GM12878 (cell line): Measurements from ENCODE around the gene ABHD11. TPM values are rescaled to one million over a fixed set of nuclear protein-coding genes. Genes with fewer than 3 reads are reported as not detected.

ENCODE experiments used
- BMI1 ChIP-seq: fragments of 450-650 bp; IDR thresholded peaks from 2 replicates; pipeline ENCODE4 v1.6.1; 2016; ENCODE audit warnings: mild to moderate bottlenecking, moderate library complexity, borderline replicate concordance
- CHD1 ChIP-seq: IDR thresholded peaks from 2 replicates; pipeline ENCODE4 v1.6.1; 2012; ENCODE audit warnings: low read depth, low read length, improper control_type of control experiment
- DPF2 ChIP-seq: fragments of 450-650 bp; IDR thresholded peaks from 2 replicates; pipeline ENCODE4 v1.6.1; 2017; ENCODE audit warnings: mild to moderate bottlenecking
- EP300 ChIP-seq, 2 experiments: fragments of 150-350 bp in 1 of 2; IDR thresholded peaks; 2 replicates each; pipeline ENCODE4 v1.6.1; 2011 to 2012; ENCODE audit warnings: low read depth in 2 of 2, low read length in 2 of 2, borderline replicate concordance in 1 of 2, improper control_type of control experiment in 1 of 2, inconsistent platforms in 1 of 2; ENCODE audit not compliant: control insufficient read depth in 1 of 2
- GATAD2B ChIP-seq: fragments of 450-650 bp; conservative IDR thresholded peaks from 2 replicates; pipeline ENCODE4 v1.6.1; 2017; ENCODE audit warnings: low read depth, mild to moderate bottlenecking, moderate library complexity
- HCFC1 ChIP-seq: fragments of 150-350 bp; IDR thresholded peaks from 2 replicates; pipeline ENCODE4 v1.6.1; 2014; ENCODE audit warnings: low read length
- IKZF2 ChIP-seq, 2 experiments: fragments of 450-650 bp; IDR thresholded peaks; 2 replicates each; pipeline ENCODE4 v1.6.1; 2017; ENCODE audit warnings: mild to moderate bottlenecking in 2 of 2, moderate library complexity in 2 of 2
- KAT2A ChIP-seq: conservative IDR thresholded peaks from 2 replicates; pipeline ENCODE4 v1.6.1; 2011; ENCODE audit warnings: low read depth, low read length; ENCODE audit not compliant: control insufficient read depth
- MYC ChIP-seq: IDR thresholded peaks from 2 replicates; pipeline ENCODE4 v1.6.1; 2011; ENCODE audit warnings: mild to moderate bottlenecking, low read length, moderate library complexity, inconsistent platforms; ENCODE audit not compliant: insufficient read depth, insufficient replicate concordance, insufficient read length, severe bottlenecking
- NR2F1 ChIP-seq: fragments of 450-650 bp; conservative IDR thresholded peaks from 2 replicates; pipeline ENCODE4 v1.6.1; 2017; ENCODE audit warnings: mild to moderate bottlenecking
- PAX8 ChIP-seq: fragments of 450-650 bp; IDR thresholded peaks from 2 replicates; pipeline ENCODE4 v1.6.1; 2017; ENCODE audit warnings: mild to moderate bottlenecking, moderate library complexity
- RAD51 ChIP-seq: fragments of 450-650 bp; IDR thresholded peaks from 2 replicates; pipeline ENCODE4 v1.6.1; 2016; ENCODE audit warnings: moderate library complexity, mild to moderate bottlenecking, inconsistent platforms
- SIN3A ChIP-seq: IDR thresholded peaks from 2 replicates; pipeline ENCODE4 v1.6.1; 2012; ENCODE audit warnings: low read depth, low read length, improper control_type of control experiment
- SMAD1 ChIP-seq: fragments of 450-650 bp; IDR thresholded peaks from 2 replicates; pipeline ENCODE4 v1.6.1; 2018; ENCODE audit warnings: mild to moderate bottlenecking, low read depth; ENCODE audit not compliant: partially characterized antibody
- SUPT20H ChIP-seq: IDR thresholded peaks from 2 replicates; pipeline ENCODE4 v1.6.1; 2011; ENCODE audit warnings: low read depth, mild to moderate bottlenecking, low read length, moderate library complexity, borderline replicate concordance; ENCODE audit not compliant: control insufficient read depth
- TCF12 ChIP-seq: IDR thresholded peaks from 2 replicates; pipeline ENCODE4 v1.6.1; 2011; ENCODE audit warnings: low read depth, mild to moderate bottlenecking, low read length
- TCF3 ChIP-seq: IDR thresholded peaks from 2 replicates; pipeline ENCODE4 v1.6.1; 2012; ENCODE audit warnings: low read depth, mild to moderate bottlenecking, low read length, borderline replicate concordance; ENCODE audit not compliant: insufficient read depth
- USF1 ChIP-seq: IDR thresholded peaks from 2 replicates; pipeline ENCODE4 v1.6.1; 2011; ENCODE audit warnings: borderline replicate concordance, low read depth, mild to moderate bottlenecking, moderate library complexity, mixed read lengths, low read length; ENCODE audit not compliant: insufficient read depth; ENCODE audit errors: extremely low read length
- USF2 ChIP-seq: IDR thresholded peaks from 2 replicates; pipeline ENCODE4 v1.6.1; 2011; ENCODE audit warnings: low read depth, low read length, improper control_type of control experiment, borderline replicate concordance
- YY1 ChIP-seq: IDR thresholded peaks from 2 replicates; pipeline ENCODE4 v1.6.1; 2011; ENCODE audit warnings: low read depth, mild to moderate bottlenecking, low read length
- ZZZ3 ChIP-seq: IDR thresholded peaks from 2 replicates; pipeline ENCODE4 v1.6.1; 2011; ENCODE audit warnings: low read depth; ENCODE audit not compliant: control insufficient read depth, insufficient read length
- polyA plus RNA-seq, 11 experiments: library from polyadenylated mRNA; depleted of rRNA in 4 of 11; unstranded in 6 of 11; stranded (reverse) in 5 of 11; fragments of >200 nt; fragmentation: Nextera tagmentation in 4 of 11; fragmentation: Illumina TruSeq in 1 of 11; extraction: Ambion mirVana in 4 of 11; extraction: Trizol in 1 of 11; gene quantifications; 1 replicate in 1 of 11; 2 replicates in 10 of 11; pipeline versions ENCODE4 v1.2.1 to v1.2.3, GENCODE V29; 2011 to 2016; ENCODE audit warnings: inconsistent platforms in 2 of 11, missing spikeins in 2 of 11, low read depth in 1 of 11
- total RNA-seq, 4 experiments: library from RNA; depleted of rRNA in 3 of 4; stranded (reverse); fragments of >200 nt in 3 of 4; fragmentation: Illumina TruSeq in 1 of 4; extraction: Trizol in 1 of 4; gene quantifications; 2 replicates each; pipeline versions ENCODE4 v1.2.1 to v1.2.3, GENCODE V29; 2013 to 2021
- TF ChIP-seq, protein P1 (sequence below), 3 experiments: IDR thresholded peaks in 2 of 3; conservative IDR thresholded peaks in 1 of 3; 2 replicates each; pipeline ENCODE4 v1.5.1; 2011; ENCODE audit warnings: low read depth in 3 of 3, low read length in 3 of 3, mild to moderate bottlenecking in 3 of 3, control low read depth in 2 of 3, moderate library complexity in 2 of 3, inconsistent platforms in 1 of 3, mixed read lengths in 1 of 3; ENCODE audit not compliant: control insufficient read depth in 2 of 3, insufficient read depth in 1 of 3; ENCODE audit errors: extremely low read depth in 1 of 3

The ABHD11 gene
- total and polyA plus RNA-seq, 10 of the 15 experiments (the other 5 are each of a cell fraction or from before 2014, with no cell fraction given), result 2.8 to 24.8 (median 10.1) TPM

- TF ChIP-seq, protein P1, sequence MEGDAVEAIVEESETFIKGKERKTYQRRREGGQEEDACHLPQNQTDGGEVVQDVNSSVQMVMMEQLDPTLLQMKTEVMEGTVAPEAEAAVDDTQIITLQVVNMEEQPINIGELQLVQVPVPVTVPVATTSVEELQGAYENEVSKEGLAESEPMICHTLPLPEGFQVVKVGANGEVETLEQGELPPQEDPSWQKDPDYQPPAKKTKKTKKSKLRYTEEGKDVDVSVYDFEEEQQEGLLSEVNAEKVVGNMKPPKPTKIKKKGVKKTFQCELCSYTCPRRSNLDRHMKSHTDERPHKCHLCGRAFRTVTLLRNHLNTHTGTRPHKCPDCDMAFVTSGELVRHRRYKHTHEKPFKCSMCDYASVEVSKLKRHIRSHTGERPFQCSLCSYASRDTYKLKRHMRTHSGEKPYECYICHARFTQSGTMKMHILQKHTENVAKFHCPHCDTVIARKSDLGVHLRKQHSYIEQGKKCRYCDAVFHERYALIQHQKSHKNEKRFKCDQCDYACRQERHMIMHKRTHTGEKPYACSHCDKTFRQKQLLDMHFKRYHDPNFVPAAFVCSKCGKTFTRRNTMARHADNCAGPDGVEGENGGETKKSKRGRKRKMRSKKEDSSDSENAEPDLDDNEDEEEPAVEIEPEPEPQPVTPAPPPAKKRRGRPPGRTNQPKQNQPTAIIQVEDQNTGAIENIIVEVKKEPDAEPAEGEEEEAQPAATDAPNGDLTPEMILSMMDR (IDR thresholded peaks at IDR 0.05 in 2 of 3, conservative IDR thresholded peaks at IDR 0.05 in 1 of 3; ENCODE audit: control insufficient read depth in 2 of 3, extremely low read depth in 1 of 3, insufficient read depth in 1 of 3, low read depth in 3 of 3, low read length in 3 of 3), result peak in 1 of 3 experiments; percentile 14; a peak in 1 of 6 replicates
- TF ChIP-seq YY1 (no peak), TCF3 (no peak), SUPT20H (no peak), SMAD1 (no peak), SIN3A (no peak), EP300 (IDR thresholded peaks at IDR 0.05; ENCODE audit: borderline replicate concordance in 1 of 2, control insufficient read depth in 1 of 2, low read depth in 2 of 2, low read length in 2 of 2) (peak in 1 of 2 experiments; percentile 36; a peak in 1 of 4 replicates), HCFC1 (no peak), IKZF2 (IDR thresholded peaks at IDR 0.05) (0 out of 4 replicates have a peak, but pooled peaks of 1 of the 2 experiments have one; percentile 25), USF2 (peak; percentile 51), MYC (no peak), PAX8 (no peak), BMI1 (peak; percentile 84), CHD1 (no peak), GATAD2B (no peak), DPF2 (0 out of 2 replicates have a peak, but pooled peaks have one; percentile 29), USF1 (peak; percentile 83), NR2F1 (no peak; the same call in 1 of the 2 replicates), ZZZ3 (no peak), TCF12 (peak; percentile 71; the same call in 1 of the 2 replicates), RAD51 (peak; percentile 88), KAT2A (no peak)
Observed at GRCh38 chr7:73742753-73743641, 4.4 kb upstream of the ABHD11 start (continued).
